Natural killer cell (primary cell): Measurements from ENCODE around the gene PSMC3IP. TPM values are rescaled to one million over a fixed set of nuclear protein-coding genes. Genes with fewer than 3 reads are reported as not detected.

Experiments
- ATAC-seq, 3 donors: fragments of 150-1000 bp in 2 of 3; fragments of 200-7000 bp in 1 of 3; cut with Tn5 transposase; 1 replicate in 1 of 3; 2 replicates in 2 of 3; pipeline ENCODE4 v1.10.0; 2021; ENCODE audit warnings: mild to moderate bottlenecking in 2 of 3, moderate library complexity in 2 of 3
- DNase-seq, 2 donors: peaks; one replicate each; pipeline versions ENCODE4 v3.0.0 to v3.0.0-alpha.2; 2013 to 2021; ENCODE audit warnings: mixed read lengths in 1 of 2
- H3K27ac ChIP-seq: one replicate; pipeline ENCODE4 v1.5.1; 2013; ENCODE audit warnings: mild to moderate bottlenecking, low read length
- H3K27me3 ChIP-seq: one replicate; pipeline ENCODE4 v1.6.1; 2013; ENCODE audit warnings: low read length; ENCODE audit not compliant: control insufficient read depth, insufficient read depth
- H3K36me3 ChIP-seq: one replicate; pipeline ENCODE4 v1.6.1; 2013; ENCODE audit warnings: low read length; ENCODE audit not compliant: control insufficient read depth, insufficient read depth
- H3K4me1 ChIP-seq: one replicate; pipeline ENCODE4 v1.6.1; 2013; ENCODE audit warnings: low read length; ENCODE audit not compliant: control insufficient read depth, insufficient read depth
- H3K4me3 ChIP-seq: one replicate; pipeline ENCODE4 v1.5.1; 2013; ENCODE audit warnings: low read length
- H3K9me3 ChIP-seq: one replicate; pipeline ENCODE4 v1.6.1; 2013; ENCODE audit warnings: low read length; ENCODE audit not compliant: control insufficient read depth, insufficient read depth
- H3K27ac Mint-ChIP-seq, 2 donors: one replicate each; pipeline ENCODE4 v1.8.0; 2022; ENCODE audit warnings: mild to moderate bottlenecking in 2 of 2, mixed read lengths in 2 of 2, moderate library complexity in 1 of 2
- H3K27me3 Mint-ChIP-seq, 2 donors: one replicate each; pipeline ENCODE4 v1.8.0; 2022; ENCODE audit warnings: low read depth in 2 of 2, mixed read lengths in 2 of 2
- H3K36me3 Mint-ChIP-seq: one replicate; pipeline ENCODE4 v1.8.0; 2022; ENCODE audit warnings: mixed read lengths
- H3K4me1 Mint-ChIP-seq, 2 donors: one replicate each; pipeline ENCODE4 v1.8.0; 2022; ENCODE audit warnings: mixed read lengths in 2 of 2
- H3K4me3 Mint-ChIP-seq: one replicate; pipeline ENCODE4 v1.8.0; 2022; ENCODE audit warnings: mild to moderate bottlenecking, moderate library complexity, mixed read lengths
- H3K9me3 Mint-ChIP-seq, 2 donors: one replicate each; pipeline ENCODE4 v1.8.0; 2022; ENCODE audit warnings: mixed read lengths in 2 of 2
- CTCF ChIP-seq: fragments of 200-600 bp; IDR thresholded peaks from one replicate; pipeline ENCODE4 v1.8.0; 2022; ENCODE audit warnings: antibody characterized with exemption
- WGBS: methylation state at CpG from one replicate; pipeline ENCODE4 v1.1.7; 2013; ENCODE audit warnings: missing lambda C conversion rate; ENCODE audit not compliant: insufficient coverage; 5-methylcytosine and 5-hydroxymethylcytosine counted together
- intact Hi-C: fragments of 100-400 bp; cut with micrococcal nuclease; formaldehyde crosslinking; loops from one replicate; pipeline ENCODE4 v1.14.2; 2022
- total RNA-seq, 4 donors: library from RNA; stranded (reverse); fragments of 120-200 nt in 1 of 4; gene quantifications; one replicate each; pipeline versions ENCODE4 v1.2.3 to v1.2.4, GENCODE V29; 2013 to 2022

The PSMC3IP gene
- total RNA-seq, 3 donors from 2014 or later (not counting 1 experiment from before 2014, with no cell fraction given) = 5.0 to 6.2 (median 5.7) TPM

- Mint-ChIP-seq H3K4me1 (peaks cover 45 to 47% of the 10 kb centered on the region in 2 donors), H3K9me3 (no peaks in the 10 kb centered on the region), H3K36me3 (no peaks in the 10 kb centered on the region), H3K27ac (peak overlapping the region; percentile 85 to 96), H3K4me3 (peak overlapping the region; percentile 92), H3K27me3 (no peaks in the 10 kb centered on the region)
- WGBS = 59% methylated on average over 28 of the region's 28 CpGs
- peak overlapping the region; percentile 77 for H3K27ac ChIP-seq
- peaks cover 47% of the 10 kb centered on the region for H3K36me3 ChIP-seq
- no peak for TF ChIP-seq CTCF
- no peaks in the 10 kb centered on the region for H3K27me3 ChIP-seq
- ATAC-seq = no peak
- H3K9me3 ChIP-seq = no peaks in the 10 kb centered on the region
- H3K4me3 ChIP-seq = peak overlapping the region; percentile 79
- peaks cover 56% of the 10 kb centered on the region for H3K4me1 ChIP-seq
- intact Hi-C loops = loop anchor here (5.0 kb wide), 1 partner anchor 41 kb away; the partner anchor contains the start of genes RETREG3 and TUBG1
- no peak for DNase-seq
Observed at GRCh38 chr17:42566215-42566882, 11.2 kb downstream of the PSMC3IP start.

- H3K27ac Mint-ChIP-seq = peak overlapping the region; percentile 85 to 96
- Histone ChIP-seq H3K27me3 (no peaks in the 10 kb centered on the region), H3K4me3 (no peak overlapping the region), H3K27ac (peak overlapping the region; percentile 77), H3K36me3 (peaks cover 44% of the 10 kb centered on the region), H3K9me3 (no peaks in the 10 kb centered on the region), H3K4me1 (peaks cover 57% of the 10 kb centered on the region)
- H3K4me3 Mint-ChIP-seq = peak overlapping the region; percentile 92
- 94% methylated on average over 15 of the region's 16 CpGs for WGBS
- intact Hi-C loops = loop anchor here (5.0 kb wide), 1 partner anchor 42 kb away; the partner anchor contains the start of genes RETREG3 and TUBG1
- peaks cover 45 to 47% of the 10 kb centered on the region in 2 donors for H3K4me1 Mint-ChIP-seq
- no peaks in the 10 kb centered on the region for H3K36me3 Mint-ChIP-seq
- ATAC-seq (no peak), DNase-seq (no peak)
- TF ChIP-seq CTCF = no peak
- H3K27me3 Mint-ChIP-seq = no peaks in the 10 kb centered on the region
- no peaks in the 10 kb centered on the region for H3K9me3 Mint-ChIP-seq
Observed at GRCh38 chr17:42565523-42566214, 11.9 kb downstream of the PSMC3IP start.

GRCh38 chr17:42564815-42565522, 12.6 kb downstream of the PSMC3IP start:
- no peak overlapping the region for H3K4me3 Mint-ChIP-seq
- no peaks in the 10 kb centered on the region for H3K9me3 Mint-ChIP-seq
- peaks cover 57% of the 10 kb centered on the region for H3K4me1 ChIP-seq
- no peaks in the 10 kb centered on the region for H3K36me3 Mint-ChIP-seq
- no peaks in the 10 kb centered on the region for H3K27me3 Mint-ChIP-seq
- peak overlapping the region in 1 of 2 donors; percentile 11 for H3K27ac Mint-ChIP-seq
- no peaks in the 10 kb centered on the region for H3K27me3 ChIP-seq
- no peaks in the 10 kb centered on the region for H3K9me3 ChIP-seq
- no peak overlapping the region for H3K27ac ChIP-seq
- no peak for ATAC-seq
- WGBS = 98% methylated on average over 15 of the region's 15 CpGs
- no peak overlapping the region for H3K4me3 ChIP-seq
- DNase-seq = no peak
- intact Hi-C loops = loop anchor here (5.0 kb wide), 1 partner anchor 42 kb away; the partner anchor contains the start of genes RETREG3 and TUBG1
- no peak for TF ChIP-seq CTCF
- H3K4me1 Mint-ChIP-seq = peaks cover 45 to 47% of the 10 kb centered on the region in 2 donors
- H3K36me3 ChIP-seq = peaks cover 39% of the 10 kb centered on the region
